HepG2 (cell line): ENCODE measurements around the gene TPX2. TPM values are rescaled to one million over a fixed set of nuclear protein-coding genes. Genes with fewer than 3 reads are reported as not detected.

Experiments used
- BHLHE40 ChIP-seq: IDR thresholded peaks from 2 replicates; pipeline ENCODE4 v1.6.1; 2011; ENCODE audit warnings: low read length, improper control_type of control experiment
- CBX2 ChIP-seq, 2 experiments: fragments of 200-600 bp in 1 of 2; sonication (generic); formaldehyde crosslinking in 1 of 2; IDR thresholded peaks; 2 replicates each; pipeline versions ENCODE4 v1.7.0 to v1.8.1; 2018 to 2022; ENCODE audit warnings: low read depth in 2 of 2, low read length in 1 of 2, mild to moderate bottlenecking in 1 of 2, missing genetic modification reagents in 1 of 2
- CHCHD3 ChIP-seq: sonication (generic); formaldehyde crosslinking; IDR thresholded peaks from 2 replicates; pipeline ENCODE4 v1.8.0; 2022; ENCODE audit warnings: mild to moderate bottlenecking, missing genetic modification reagents, moderate library complexity
- CREB1 ChIP-seq, 2 experiments: fragments of 450-650 bp in 1 of 2; IDR thresholded peaks; 2 replicates each; pipeline ENCODE4 v1.6.1; 2016 to 2017; ENCODE audit warnings: control low read depth in 1 of 2, mild to moderate bottlenecking in 1 of 2, missing compliant biosample characterization in 1 of 2, missing genetic modification characterization in 1 of 2
- EEA1 ChIP-seq: sonication (generic); formaldehyde crosslinking; IDR thresholded peaks from 2 replicates; pipeline ENCODE4 v1.5.1; 2020; ENCODE audit warnings: mild to moderate bottlenecking, missing genetic modification reagents, borderline replicate concordance
- FOSL2 ChIP-seq: sonication (generic); formaldehyde crosslinking; IDR thresholded peaks from 2 replicates; pipeline ENCODE4 v1.4.0; 2020; ENCODE audit warnings: missing genetic modification reagents
- FOXK1 ChIP-seq: sonication (generic); formaldehyde crosslinking; IDR thresholded peaks from 2 replicates; pipeline ENCODE4 v1.4.0; 2020; ENCODE audit warnings: low read depth, missing genetic modification reagents, borderline replicate concordance
- HES4 ChIP-seq: sonication (generic); formaldehyde crosslinking; IDR thresholded peaks from 2 replicates; pipeline ENCODE4 v1.9.0; 2021; ENCODE audit warnings: mild to moderate bottlenecking, missing genetic modification reagents, borderline replicate concordance
- IRF9 ChIP-seq: sonication (generic); formaldehyde crosslinking; IDR thresholded peaks from 2 replicates; pipeline ENCODE4 v1.8.0; 2022; ENCODE audit warnings: missing genetic modification reagents, mild to moderate bottlenecking, borderline replicate concordance
- JDP2 ChIP-seq: sonication (generic); formaldehyde crosslinking; IDR thresholded peaks from 2 replicates; pipeline ENCODE4 v1.8.1; 2022; ENCODE audit warnings: missing genetic modification reagents, borderline replicate concordance
- KAT7 ChIP-seq: IDR thresholded peaks from 2 replicates; pipeline ENCODE4 v1.6.1; 2018; ENCODE audit warnings: borderline replicate concordance, missing compliant biosample characterization
- KDM1A ChIP-seq: IDR thresholded peaks from 2 replicates; pipeline ENCODE4 v1.6.1; 2016; ENCODE audit warnings: missing compliant biosample characterization
- PREB ChIP-seq: sonication (generic); formaldehyde crosslinking; IDR thresholded peaks from 2 replicates; pipeline ENCODE4 v1.4.0; 2020; ENCODE audit warnings: missing genetic modification reagents
- RARA ChIP-seq: IDR thresholded peaks from 2 replicates; pipeline ENCODE4 v1.6.1; 2016; ENCODE audit warnings: missing genetic modification reagents, missing compliant biosample characterization
- RBM22 ChIP-seq: fragments of 200-400 bp; formaldehyde crosslinking; optimal IDR thresholded peaks from 2 replicates; pipeline ENCODE3; 2017; ENCODE audit warnings: mild to moderate bottlenecking, low read length, moderate library complexity
- RFX3 ChIP-seq: IDR thresholded peaks from 2 replicates; pipeline ENCODE4 v1.6.1; 2016; ENCODE audit warnings: missing biosample characterization, missing genetic modification reagents
- SALL2 ChIP-seq: sonication (generic); formaldehyde crosslinking; IDR thresholded peaks from 2 replicates; pipeline ENCODE4 v1.8.1; 2023; ENCODE audit warnings: mild to moderate bottlenecking, missing genetic modification reagents, inconsistent platforms
- SNAI1 ChIP-seq: sonication (generic); formaldehyde crosslinking; IDR thresholded peaks from 2 replicates; pipeline ENCODE4 v1.5.0; 2020; ENCODE audit warnings: mild to moderate bottlenecking, missing genetic modification reagents, borderline replicate concordance
- TEAD3 ChIP-seq: optimal IDR thresholded peaks from 2 replicates; pipeline ENCODE3; 2016; ENCODE audit warnings: borderline replicate concordance
- TGIF2 ChIP-seq: IDR thresholded peaks from 2 replicates; pipeline ENCODE4 v1.6.1; 2016; ENCODE audit warnings: control low read depth, missing compliant biosample characterization
- ZBTB42 ChIP-seq: sonication (generic); formaldehyde crosslinking; IDR thresholded peaks from 2 replicates; pipeline ENCODE4 v1.5.0; 2020; ENCODE audit warnings: mild to moderate bottlenecking, missing genetic modification reagents
- ZNF326 ChIP-seq: sonication (generic); formaldehyde crosslinking; IDR thresholded peaks from 2 replicates; pipeline ENCODE4 v1.4.0; 2020; ENCODE audit warnings: missing genetic modification reagents, borderline replicate concordance
- ZNF367 ChIP-seq: sonication (generic); formaldehyde crosslinking; IDR thresholded peaks from 2 replicates; pipeline ENCODE4 v1.4.0; 2020; ENCODE audit warnings: missing genetic modification reagents, borderline replicate concordance
- ZNF44 ChIP-seq: sonication (generic); formaldehyde crosslinking; IDR thresholded peaks from 2 replicates; pipeline ENCODE4 v1.5.1; 2020; ENCODE audit warnings: mild to moderate bottlenecking, missing genetic modification reagents
- ZNF441 ChIP-seq: sonication (generic); formaldehyde crosslinking; IDR thresholded peaks from 2 replicates; pipeline ENCODE4 v1.7.0; 2021; ENCODE audit warnings: missing genetic modification reagents, borderline replicate concordance
- ZNF737 ChIP-seq: sonication (generic); formaldehyde crosslinking; IDR thresholded peaks from 2 replicates; pipeline ENCODE4 v1.5.0; 2020; ENCODE audit warnings: missing genetic modification reagents, mild to moderate bottlenecking, borderline replicate concordance
- ZNF777 ChIP-seq: sonication (generic); formaldehyde crosslinking; IDR thresholded peaks from 2 replicates; pipeline ENCODE4 v1.4.0; 2020; ENCODE audit warnings: missing genetic modification reagents
- ZNF781 ChIP-seq: sonication (generic); formaldehyde crosslinking; IDR thresholded peaks from 2 replicates; pipeline ENCODE4 v1.5.1; 2020; ENCODE audit warnings: borderline replicate concordance, mild to moderate bottlenecking, missing genetic modification reagents; ENCODE audit errors: not compliant biosample characterization
- ZNF883 ChIP-seq: sonication (generic); formaldehyde crosslinking; IDR thresholded peaks from 2 replicates; pipeline ENCODE4 v1.5.1; 2020; ENCODE audit warnings: mild to moderate bottlenecking, missing genetic modification reagents; ENCODE audit errors: not compliant biosample characterization
- polyA plus RNA-seq, 8 experiments: library from polyadenylated mRNA; depleted of rRNA in 3 of 8; stranded (reverse) in 7 of 8; unstranded in 1 of 8; fragments of >200 nt; fragmentation: Illumina TruSeq in 4 of 8; extraction: Trizol in 4 of 8; gene quantifications; 2 replicates each; pipeline versions ENCODE4 v1.2.1 to v1.2.3, GENCODE V29; 2011 to 2016; ENCODE audit warnings: low read depth in 4 of 8, missing spikeins in 1 of 8, mixed read lengths in 1 of 8; ENCODE audit not compliant: insufficient read depth in 1 of 8
- total RNA-seq, 5 experiments: library from RNA; depleted of rRNA; stranded (reverse); fragments of >200 nt; fragmentation: Illumina TruSeq; extraction: Trizol; gene quantifications; 2 replicates each; pipeline ENCODE4 v1.2.3, GENCODE V29; 2016; ENCODE audit warnings: low read depth in 1 of 5
- TF ChIP-seq, protein P1 (sequence below): fragments of 450-650 bp; IDR thresholded peaks from 2 replicates; pipeline ENCODE4 v1.6.1; 2016

TPX2 gene
- total and polyA plus RNA-seq, 2 of the 13 experiments (the other 11 are each of a cell fraction or from before 2014, with no cell fraction given): 34.3 to 124 TPM

DNA sequence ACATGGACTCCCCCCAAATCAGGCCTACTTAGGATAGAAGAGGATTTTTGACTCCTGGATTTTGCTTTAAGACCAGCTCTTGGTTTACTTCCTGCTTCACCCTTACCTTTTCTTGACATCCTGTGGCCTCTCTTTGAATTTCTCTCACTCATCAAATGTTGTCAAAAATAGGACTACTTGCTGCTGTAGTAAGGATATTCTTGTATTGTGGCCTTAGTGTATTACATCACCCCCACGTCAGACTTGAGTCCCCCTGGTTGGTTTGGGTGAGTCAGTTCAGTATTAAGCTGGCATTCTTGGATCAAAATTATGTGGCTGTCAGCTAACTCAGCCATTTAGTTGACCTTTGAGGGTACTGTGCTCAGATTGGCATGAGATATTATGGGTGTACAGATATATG, 1.1 kb downstream of the TPX2 start (continued):
- TF ChIP-seq PREB (CRISPR knock-in tag) (no peak), CHCHD3 (0 out of 2 replicates have a peak, but pooled peaks have one; percentile 41), ZNF441 (CRISPR knock-in tag) (no peak), FOXK1 (no peak), TEAD3 (CRISPR knock-in tag) (no peak), BHLHE40 (no peak), KDM1A (CRISPR knock-in tag) (no peak), HES4 (CRISPR knock-in tag) (no peak), TGIF2 (CRISPR knock-in tag) (no peak), SALL2 (CRISPR knock-in tag) (no peak), IRF9 (CRISPR knock-in tag) (no peak), EEA1 (CRISPR knock-in tag) (no peak), CBX2 (IDR thresholded peaks at IDR 0.05; ENCODE audit: low read depth, low read length) (no peak), CBX2 (CRISPR knock-in tag; IDR thresholded peaks at IDR 0.05; ENCODE audit: low read depth) (no peak), ZBTB42 (CRISPR knock-in tag) (no peak), KAT7 (CRISPR knock-in tag) (0 out of 2 replicates have a peak, but pooled peaks have one; percentile 20), ZNF44 (CRISPR knock-in tag) (0 out of 2 replicates have a peak, but pooled peaks have one; percentile 73), ZNF326 (CRISPR knock-in tag) (no peak), JDP2 (CRISPR knock-in tag) (no peak), RBM22 (peak; percentile 45), ZNF367 (CRISPR knock-in tag) (no peak), ZNF737 (no peak), ZNF777 (CRISPR knock-in tag) (no peak), ZNF781 (CRISPR knock-in tag) (peak; percentile 34), ZNF883 (CRISPR knock-in tag) (no peak), RARA (CRISPR knock-in tag) (no peak), SNAI1 (CRISPR knock-in tag) (0 out of 2 replicates have a peak, but pooled peaks have one; percentile 38), FOSL2 (CRISPR knock-in tag) (peak; percentile 36; the same call in 1 of the 2 replicates), CREB1 (IDR thresholded peaks at IDR 0.05) (peak; percentile 66), CREB1 (CRISPR knock-in tag; IDR thresholded peaks at IDR 0.05) (peak; percentile 74), RFX3 (CRISPR knock-in tag) (no peak)
- TF ChIP-seq, protein P1, sequence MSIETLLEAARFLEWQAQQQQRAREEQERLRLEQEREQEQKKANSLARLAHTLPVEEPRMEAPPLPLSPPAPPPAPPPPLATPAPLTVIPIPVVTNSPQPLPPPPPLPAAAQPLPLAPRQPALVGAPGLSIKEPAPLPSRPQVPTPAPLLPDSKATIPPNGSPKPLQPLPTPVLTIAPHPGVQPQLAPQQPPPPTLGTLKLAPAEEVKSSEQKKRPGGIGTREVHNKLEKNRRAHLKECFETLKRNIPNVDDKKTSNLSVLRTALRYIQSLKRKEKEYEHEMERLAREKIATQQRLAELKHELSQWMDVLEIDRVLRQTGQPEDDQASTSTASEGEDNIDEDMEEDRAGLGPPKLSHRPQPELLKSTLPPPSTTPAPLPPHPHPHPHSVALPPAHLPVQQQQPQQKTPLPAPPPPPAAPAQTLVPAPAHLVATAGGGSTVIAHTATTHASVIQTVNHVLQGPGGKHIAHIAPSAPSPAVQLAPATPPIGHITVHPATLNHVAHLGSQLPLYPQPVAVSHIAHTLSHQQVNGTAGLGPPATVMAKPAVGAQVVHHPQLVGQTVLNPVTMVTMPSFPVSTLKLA: no peak
